Gastroesophageal sphincter (tissue), 3 donors: ENCODE measurements around the gene KMT5C.

Experiments used
- POLR2A ChIP-seq, 2 donors: fragments of 450-650 bp; IDR thresholded peaks; one replicate each; pipeline ENCODE4 v1.6.1; 2017; ENCODE audit warnings: antibody characterized with exemption in 2 of 2, mild to moderate bottlenecking in 2 of 2, moderate library complexity in 1 of 2
- POLR2AphosphoS5 ChIP-seq: sonication (generic); formaldehyde crosslinking; IDR thresholded peaks from one replicate; pipeline ENCODE4 v1.6.1; 2017; ENCODE audit warnings: antibody characterized with exemption
- TF ChIP-seq, protein P1 (sequence below), 4 experiments: fragments of 200-600 bp in 2 of 4; fragments of 450-650 bp in 2 of 4; sonication (generic) in 1 of 4; IDR thresholded peaks; one replicate each; pipeline ENCODE4 v1.5.1; 2017 to 2019; ENCODE audit warnings: antibody characterized with exemption in 4 of 4, mild to moderate bottlenecking in 2 of 4, moderate library complexity in 2 of 4

DNA sequence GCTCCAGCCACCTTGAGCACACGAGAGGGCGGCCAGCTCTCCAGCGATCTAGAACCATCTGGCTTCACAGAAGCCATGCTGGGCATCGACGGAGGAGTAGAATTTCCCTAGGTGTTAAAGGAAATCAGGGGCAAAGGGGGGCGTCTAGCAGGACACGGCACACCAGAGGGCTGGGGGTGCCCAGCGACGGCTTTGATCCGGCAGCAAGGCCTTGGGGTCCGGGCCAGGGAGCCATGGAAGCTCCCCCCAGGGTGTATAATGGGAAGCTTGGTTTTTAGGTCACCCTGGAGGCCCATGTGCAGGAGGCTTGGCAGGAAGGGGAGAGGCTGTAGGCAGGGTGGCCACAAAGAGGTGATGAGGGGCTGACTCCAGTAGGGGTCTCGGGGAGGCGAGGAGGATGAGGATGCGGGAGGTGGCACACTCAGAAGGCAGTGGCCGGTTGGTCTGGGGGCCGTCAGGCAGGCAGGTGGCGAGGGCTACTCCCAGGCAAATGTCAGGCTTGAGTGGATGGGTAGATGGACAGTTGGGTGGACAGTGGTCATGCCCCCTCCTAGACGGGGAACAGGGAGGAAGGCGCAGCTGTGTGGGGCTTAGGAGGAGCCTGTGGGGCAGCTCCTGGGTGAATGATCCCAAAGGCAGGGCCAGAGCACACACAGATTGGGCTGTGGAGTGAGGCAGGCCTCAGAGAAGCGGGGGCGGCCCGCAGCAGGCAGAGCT, 5.6 kb downstream of the KMT5C start:
- TF ChIP-seq POLR2A (IDR thresholded peaks at IDR 0.05): no peak
- no peak for TF ChIP-seq POLR2AphosphoS5
- TF ChIP-seq, protein P1, sequence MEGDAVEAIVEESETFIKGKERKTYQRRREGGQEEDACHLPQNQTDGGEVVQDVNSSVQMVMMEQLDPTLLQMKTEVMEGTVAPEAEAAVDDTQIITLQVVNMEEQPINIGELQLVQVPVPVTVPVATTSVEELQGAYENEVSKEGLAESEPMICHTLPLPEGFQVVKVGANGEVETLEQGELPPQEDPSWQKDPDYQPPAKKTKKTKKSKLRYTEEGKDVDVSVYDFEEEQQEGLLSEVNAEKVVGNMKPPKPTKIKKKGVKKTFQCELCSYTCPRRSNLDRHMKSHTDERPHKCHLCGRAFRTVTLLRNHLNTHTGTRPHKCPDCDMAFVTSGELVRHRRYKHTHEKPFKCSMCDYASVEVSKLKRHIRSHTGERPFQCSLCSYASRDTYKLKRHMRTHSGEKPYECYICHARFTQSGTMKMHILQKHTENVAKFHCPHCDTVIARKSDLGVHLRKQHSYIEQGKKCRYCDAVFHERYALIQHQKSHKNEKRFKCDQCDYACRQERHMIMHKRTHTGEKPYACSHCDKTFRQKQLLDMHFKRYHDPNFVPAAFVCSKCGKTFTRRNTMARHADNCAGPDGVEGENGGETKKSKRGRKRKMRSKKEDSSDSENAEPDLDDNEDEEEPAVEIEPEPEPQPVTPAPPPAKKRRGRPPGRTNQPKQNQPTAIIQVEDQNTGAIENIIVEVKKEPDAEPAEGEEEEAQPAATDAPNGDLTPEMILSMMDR (IDR thresholded peaks at IDR 0.05): no peak
